ENCODE measurements around the gene MOCS2. TPM values are rescaled to one million over a fixed set of nuclear protein-coding genes. Genes with fewer than 3 reads are reported as not detected.

Gene MOCS2
- total and polyA plus RNA-seq, 9 donors, result 32.9 to 72.2 (median 41.7) TPM

DNA sequence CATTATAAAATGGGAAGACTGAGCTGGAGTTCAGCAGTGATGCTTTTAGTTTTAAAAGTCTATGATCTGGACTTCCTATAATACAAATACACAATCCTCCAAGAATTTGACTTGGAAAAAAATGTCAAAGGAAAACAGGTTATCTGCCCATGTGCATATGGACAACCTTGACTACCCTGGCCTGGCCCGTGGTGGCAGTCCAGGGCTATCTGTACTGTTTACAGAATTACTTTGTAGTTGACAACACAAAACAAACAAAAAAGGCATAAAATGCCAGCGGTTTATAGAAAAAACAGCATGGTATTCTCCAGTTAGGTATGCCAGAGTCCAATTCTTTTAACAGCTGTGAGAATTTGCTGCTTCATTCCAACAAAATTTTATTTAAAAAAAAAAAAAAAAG is 17.3 kb downstream of the MOCS2 start:
- 26 to 46% (median 35%) methylated on average over 2 of the region's 2 CpGs for WGBS, 3 donors
- no peaks in the 10 kb centered on the region for H3K9me3 ChIP-seq
- H3K4me3 ChIP-seq, result no peak overlapping the region
- H3K36me3 ChIP-seq, result no peaks in the 10 kb centered on the region
- H3K27me3 ChIP-seq, result no peaks in the 10 kb centered on the region
- peaks cover 4% of the 10 kb centered on the region for H3K4me1 ChIP-seq (ENCODE audit: insufficient read depth)
- TF ChIP-seq, protein P1, sequence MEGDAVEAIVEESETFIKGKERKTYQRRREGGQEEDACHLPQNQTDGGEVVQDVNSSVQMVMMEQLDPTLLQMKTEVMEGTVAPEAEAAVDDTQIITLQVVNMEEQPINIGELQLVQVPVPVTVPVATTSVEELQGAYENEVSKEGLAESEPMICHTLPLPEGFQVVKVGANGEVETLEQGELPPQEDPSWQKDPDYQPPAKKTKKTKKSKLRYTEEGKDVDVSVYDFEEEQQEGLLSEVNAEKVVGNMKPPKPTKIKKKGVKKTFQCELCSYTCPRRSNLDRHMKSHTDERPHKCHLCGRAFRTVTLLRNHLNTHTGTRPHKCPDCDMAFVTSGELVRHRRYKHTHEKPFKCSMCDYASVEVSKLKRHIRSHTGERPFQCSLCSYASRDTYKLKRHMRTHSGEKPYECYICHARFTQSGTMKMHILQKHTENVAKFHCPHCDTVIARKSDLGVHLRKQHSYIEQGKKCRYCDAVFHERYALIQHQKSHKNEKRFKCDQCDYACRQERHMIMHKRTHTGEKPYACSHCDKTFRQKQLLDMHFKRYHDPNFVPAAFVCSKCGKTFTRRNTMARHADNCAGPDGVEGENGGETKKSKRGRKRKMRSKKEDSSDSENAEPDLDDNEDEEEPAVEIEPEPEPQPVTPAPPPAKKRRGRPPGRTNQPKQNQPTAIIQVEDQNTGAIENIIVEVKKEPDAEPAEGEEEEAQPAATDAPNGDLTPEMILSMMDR (IDR thresholded peaks at IDR 0.05), result no peak
- no peak for TF ChIP-seq EP300 (IDR thresholded peaks at IDR 0.05)
- no peak for TF ChIP-seq POLR2A (IDR thresholded peaks at IDR 0.05)
- no peak for DNase-seq
- H3K27ac ChIP-seq, result no peak overlapping the region
- intact Hi-C loops (cut with DNase I), result loop anchor here in 3 of 4 donors (5.0 to 10.0 kb wide), 2 partner anchors 145 to 147 kb away; no protein-coding TSS in a partner anchor

DNA sequence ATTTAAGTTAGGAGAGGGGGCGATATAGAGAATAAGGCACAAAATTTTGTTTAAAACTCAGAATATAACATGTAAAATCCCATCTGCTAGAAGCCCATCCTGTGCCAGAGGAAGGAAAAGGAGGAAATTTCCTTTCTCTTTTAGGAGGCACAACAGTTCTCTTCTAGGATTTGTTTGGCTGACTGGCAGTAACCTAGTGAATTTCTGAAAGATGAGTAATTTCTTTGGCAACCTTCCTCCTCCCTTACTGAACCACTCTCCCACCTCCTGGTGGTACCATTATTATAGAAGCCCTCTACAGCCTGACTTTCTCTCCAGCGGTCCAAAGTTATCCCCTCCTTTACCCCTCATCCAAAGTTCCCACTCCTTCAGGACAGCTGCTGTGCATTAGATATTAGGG is 18.3 kb downstream of the MOCS2 start:
- WGBS, 3 donors, result 32 to 44% (median 34%) methylated on average over 2 of the region's 2 CpGs
- no peak overlapping the region for H3K27ac ChIP-seq
- DNase-seq, result no peak
- no peaks in the 10 kb centered on the region for H3K9me3 ChIP-seq
- H3K27me3 ChIP-seq, result no peaks in the 10 kb centered on the region
- H3K4me3 ChIP-seq, result no peak overlapping the region
- intact Hi-C loops (cut with DNase I), result loop anchor here in 3 of 4 donors (5.0 to 10.0 kb wide), 2 partner anchors 144 to 146 kb away; no protein-coding TSS in a partner anchor
- TF ChIP-seq POLR2A (IDR thresholded peaks at IDR 0.05) (no peak), EP300 (IDR thresholded peaks at IDR 0.05) (no peak)
- TF ChIP-seq, protein P1 (IDR thresholded peaks at IDR 0.05), result no peak
- H3K4me1 ChIP-seq (ENCODE audit: insufficient read depth), result peaks cover 4% of the 10 kb centered on the region
- H3K36me3 ChIP-seq, result no peaks in the 10 kb centered on the region

DNA sequence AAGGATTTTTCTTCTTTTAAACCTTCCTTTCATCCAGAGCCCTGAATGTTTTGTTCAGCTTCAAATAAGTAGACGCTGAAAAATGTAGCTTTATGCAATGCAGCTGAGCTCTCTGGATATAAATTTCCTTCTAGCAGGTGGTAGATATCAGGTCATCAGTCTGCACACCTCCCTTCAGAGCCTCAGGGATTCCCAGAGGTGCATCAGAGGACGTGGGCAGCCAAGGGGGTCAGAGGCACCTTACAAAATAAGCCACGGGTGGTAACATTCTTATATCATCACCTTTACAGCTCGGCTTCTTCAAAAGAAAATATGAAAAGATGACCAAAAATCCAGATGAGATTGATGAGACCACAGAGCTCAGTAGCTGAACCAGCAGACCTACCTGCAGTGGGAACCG is 19.3 kb downstream of the MOCS2 start:
- H3K27ac ChIP-seq, result no peak overlapping the region
- 32 to 45% (median 43%) methylated on average over 5 of the region's 5 CpGs for WGBS, 3 donors
- DNase-seq, result no peak
- TF ChIP-seq POLR2A (IDR thresholded peaks at IDR 0.05), result no peak
- TF ChIP-seq, protein P1 (IDR thresholded peaks at IDR 0.05), result no peak
- no peak for TF ChIP-seq EP300 (IDR thresholded peaks at IDR 0.05)
- H3K36me3 ChIP-seq, result no peaks in the 10 kb centered on the region
- H3K4me3 ChIP-seq, result no peak overlapping the region
- intact Hi-C loops (cut with DNase I), result loop anchor here in 3 of 4 donors (5.0 to 10.0 kb wide), 2 partner anchors 143 to 145 kb away; no protein-coding TSS in a partner anchor
- H3K27me3 ChIP-seq, result no peaks in the 10 kb centered on the region
- H3K9me3 ChIP-seq, result no peaks in the 10 kb centered on the region
- peaks cover 4% of the 10 kb centered on the region for H3K4me1 ChIP-seq (ENCODE audit: insufficient read depth)

GRCh38 chr5:53089481-53089991 is 20.0 kb downstream of the MOCS2 start:
- 59 to 75% (median 72%) methylated on average over 4 of the region's 4 CpGs for WGBS, 3 donors
- intact Hi-C loops (cut with DNase I), result no loop called here
- Histone ChIP-seq H3K4me1 (ENCODE audit: insufficient read depth) (peaks cover 4% of the 10 kb centered on the region), H3K27ac (no peak overlapping the region), H3K4me3 (no peak overlapping the region), H3K36me3 (no peaks in the 10 kb centered on the region), H3K27me3 (no peaks in the 10 kb centered on the region), H3K9me3 (no peaks in the 10 kb centered on the region)
- no peak for DNase-seq
- TF ChIP-seq, protein P1 (IDR thresholded peaks at IDR 0.05), result no peak
- TF ChIP-seq POLR2A (IDR thresholded peaks at IDR 0.05) (no peak), EP300 (IDR thresholded peaks at IDR 0.05) (no peak)

Data from ovary (tissue), 9 donors.